ENCODE data around the gene NADSYN1.

Gene NADSYN1

DNA sequence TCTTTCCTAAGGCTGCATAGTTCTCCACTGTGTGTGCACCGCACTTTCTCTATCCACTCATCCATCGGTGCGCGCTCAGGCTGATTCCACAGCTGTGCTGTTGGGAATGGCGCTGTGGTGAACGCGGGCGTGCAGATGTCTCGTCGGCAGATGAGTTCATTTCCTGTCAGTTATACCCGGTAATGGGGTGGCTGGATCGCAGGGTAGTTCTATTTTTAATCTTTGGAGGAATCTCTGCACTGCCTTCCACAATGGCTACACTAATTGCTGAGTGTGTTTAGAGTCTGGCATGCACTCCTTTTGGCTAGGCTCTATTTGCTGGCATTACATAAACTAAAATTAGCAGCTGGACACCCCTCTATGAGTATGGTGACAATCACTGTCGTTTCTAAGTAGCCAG, 46.1 kb downstream of the NADSYN1 start:
- TF ChIP-seq, protein P1, sequence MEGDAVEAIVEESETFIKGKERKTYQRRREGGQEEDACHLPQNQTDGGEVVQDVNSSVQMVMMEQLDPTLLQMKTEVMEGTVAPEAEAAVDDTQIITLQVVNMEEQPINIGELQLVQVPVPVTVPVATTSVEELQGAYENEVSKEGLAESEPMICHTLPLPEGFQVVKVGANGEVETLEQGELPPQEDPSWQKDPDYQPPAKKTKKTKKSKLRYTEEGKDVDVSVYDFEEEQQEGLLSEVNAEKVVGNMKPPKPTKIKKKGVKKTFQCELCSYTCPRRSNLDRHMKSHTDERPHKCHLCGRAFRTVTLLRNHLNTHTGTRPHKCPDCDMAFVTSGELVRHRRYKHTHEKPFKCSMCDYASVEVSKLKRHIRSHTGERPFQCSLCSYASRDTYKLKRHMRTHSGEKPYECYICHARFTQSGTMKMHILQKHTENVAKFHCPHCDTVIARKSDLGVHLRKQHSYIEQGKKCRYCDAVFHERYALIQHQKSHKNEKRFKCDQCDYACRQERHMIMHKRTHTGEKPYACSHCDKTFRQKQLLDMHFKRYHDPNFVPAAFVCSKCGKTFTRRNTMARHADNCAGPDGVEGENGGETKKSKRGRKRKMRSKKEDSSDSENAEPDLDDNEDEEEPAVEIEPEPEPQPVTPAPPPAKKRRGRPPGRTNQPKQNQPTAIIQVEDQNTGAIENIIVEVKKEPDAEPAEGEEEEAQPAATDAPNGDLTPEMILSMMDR (IDR thresholded peaks at IDR 0.05; ENCODE audit: borderline replicate concordance, extremely low read depth, low read length, poor library complexity, severe bottlenecking), result no peak
- no peak for TF ChIP-seq EZH2 (IDR thresholded peaks at IDR 0.05; ENCODE audit: borderline replicate concordance, low read depth, low read length, severe bottlenecking)
- DNase-seq, result peak; percentile 27
- H3K4me3 ChIP-seq (ENCODE audit: low read depth in 1 of 2, low read length in 2 of 2), result no peak overlapping the region
- H3K4me2 ChIP-seq (ENCODE audit: insufficient read depth, low read length), result no peak overlapping the region
- H3K79me2 ChIP-seq (ENCODE audit: insufficient read depth, low read length), result no peaks in the 10 kb centered on the region
- no peaks in the 10 kb centered on the region for H4K20me1 ChIP-seq (ENCODE audit: insufficient read depth, low read length)
- ATAC-seq (ENCODE audit: insufficient read depth, low read depth), result peak; percentile 40; the same call in 1 of the 3 replicates
- H3K9ac ChIP-seq (ENCODE audit: low read depth, low read length), result no peak overlapping the region
- H3K4me1 ChIP-seq (ENCODE audit: insufficient read depth, low read length), result no peaks in the 10 kb centered on the region; the same call in 1 of the 2 replicates
- no peak overlapping the region for H2AFZ ChIP-seq (ENCODE audit: low read depth, low read length)
- H3K27ac ChIP-seq (ENCODE audit: low read length), result peak overlapping the region; percentile 46
- H3K27me3 ChIP-seq (ENCODE audit: insufficient read depth, low read length, poor library complexity), result no peaks in the 10 kb centered on the region
- H3K36me3 ChIP-seq (ENCODE audit: insufficient read depth, low read length), result peaks cover 77% of the 10 kb centered on the region
- H3K9me3 ChIP-seq (ENCODE audit: insufficient read depth, low read length, severe bottlenecking), result no peaks in the 10 kb centered on the region

DNA sequence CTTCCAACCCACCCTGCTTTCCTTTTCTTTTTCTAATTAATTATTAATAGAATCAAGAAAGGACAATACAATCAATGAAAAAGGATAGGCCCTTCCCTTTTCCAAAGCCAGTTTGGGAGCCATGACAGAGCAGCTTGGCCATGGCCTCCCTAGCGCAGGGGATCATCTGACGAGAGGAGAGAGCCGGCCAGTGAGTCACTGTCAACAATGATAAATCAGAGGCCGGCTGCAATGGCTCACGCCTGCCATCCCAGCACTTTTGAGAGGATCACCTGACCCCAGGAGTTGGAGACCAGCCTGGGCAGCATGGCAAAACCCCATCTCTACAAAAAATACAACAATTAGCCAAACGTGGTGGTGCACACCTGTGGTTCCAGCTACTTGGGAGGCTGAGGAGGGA, 46.5 kb downstream of the NADSYN1 start:
- Histone ChIP-seq H3K4me3 (ENCODE audit: low read depth in 1 of 2, low read length in 2 of 2) (no peak overlapping the region), H3K4me2 (ENCODE audit: insufficient read depth, low read length) (no peak overlapping the region), H4K20me1 (ENCODE audit: insufficient read depth, low read length) (no peaks in the 10 kb centered on the region), H3K9ac (ENCODE audit: low read depth, low read length) (no peak overlapping the region), H3K27me3 (ENCODE audit: insufficient read depth, low read length, poor library complexity) (no peaks in the 10 kb centered on the region), H3K4me1 (ENCODE audit: insufficient read depth, low read length) (no peaks in the 10 kb centered on the region; the same call in 1 of the 2 replicates), H2AFZ (ENCODE audit: low read depth, low read length) (no peak overlapping the region), H3K27ac (ENCODE audit: low read length) (no peak overlapping the region), H3K79me2 (ENCODE audit: insufficient read depth, low read length) (no peaks in the 10 kb centered on the region), H3K9me3 (ENCODE audit: insufficient read depth, low read length, severe bottlenecking) (no peaks in the 10 kb centered on the region), H3K36me3 (ENCODE audit: insufficient read depth, low read length) (peaks cover 75% of the 10 kb centered on the region)
- ATAC-seq (ENCODE audit: insufficient read depth, low read depth) (no peak), DNase-seq (peak; percentile 0)
- TF ChIP-seq EZH2 (IDR thresholded peaks at IDR 0.05; ENCODE audit: borderline replicate concordance, low read depth, low read length, severe bottlenecking), result no peak

DNA sequence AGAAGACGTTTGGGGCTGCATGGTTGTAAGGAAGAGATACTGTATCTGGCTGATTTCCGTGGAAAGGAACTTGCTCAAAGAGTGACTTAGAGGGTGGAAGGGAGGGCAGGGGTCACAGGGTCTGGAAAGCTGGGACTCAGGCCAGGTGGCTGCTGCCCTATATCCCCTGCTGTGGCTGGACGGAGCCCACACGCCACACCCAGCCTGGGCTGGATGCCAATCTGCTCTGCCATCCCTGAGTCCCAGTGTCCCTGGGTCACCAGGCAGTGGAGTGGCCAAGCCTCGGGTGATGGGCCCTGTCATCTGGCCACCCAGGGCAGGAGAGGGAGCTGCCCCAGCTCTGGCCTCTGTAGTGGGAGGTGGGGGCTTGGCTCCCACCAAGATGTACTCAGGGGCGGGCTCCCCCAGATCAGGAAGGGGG, 47.6 kb downstream of the NADSYN1 start:
- H3K27me3 ChIP-seq (ENCODE audit: insufficient read depth, low read length, poor library complexity), result no peaks in the 10 kb centered on the region
- no peaks in the 10 kb centered on the region for H3K79me2 ChIP-seq (ENCODE audit: insufficient read depth, low read length)
- H3K4me1 ChIP-seq (ENCODE audit: insufficient read depth, low read length), result no peaks in the 10 kb centered on the region; the same call in 1 of the 2 replicates
- no peak overlapping the region for H3K9ac ChIP-seq (ENCODE audit: low read depth, low read length)
- no peak overlapping the region for H3K4me2 ChIP-seq (ENCODE audit: insufficient read depth, low read length)
- H3K4me3 ChIP-seq (ENCODE audit: low read depth in 1 of 2, low read length in 2 of 2), result no peak overlapping the region
- no peak for TF ChIP-seq EZH2 (IDR thresholded peaks at IDR 0.05; ENCODE audit: borderline replicate concordance, low read depth, low read length, severe bottlenecking)
- TF ChIP-seq, protein P1 (IDR thresholded peaks at IDR 0.05; ENCODE audit: borderline replicate concordance, extremely low read depth, low read length, poor library complexity, severe bottlenecking), result no peak
- H4K20me1 ChIP-seq (ENCODE audit: insufficient read depth, low read length), result no peaks in the 10 kb centered on the region
- DNase-seq (no peak), ATAC-seq (ENCODE audit: insufficient read depth, low read depth) (no peak)
- no peaks in the 10 kb centered on the region for H3K9me3 ChIP-seq (ENCODE audit: insufficient read depth, low read length, severe bottlenecking)
- H2AFZ ChIP-seq (ENCODE audit: low read depth, low read length), result no peak overlapping the region
- no peak overlapping the region for H3K27ac ChIP-seq (ENCODE audit: low read length)
- H3K36me3 ChIP-seq (ENCODE audit: insufficient read depth, low read length), result peaks cover 68% of the 10 kb centered on the region

DNA sequence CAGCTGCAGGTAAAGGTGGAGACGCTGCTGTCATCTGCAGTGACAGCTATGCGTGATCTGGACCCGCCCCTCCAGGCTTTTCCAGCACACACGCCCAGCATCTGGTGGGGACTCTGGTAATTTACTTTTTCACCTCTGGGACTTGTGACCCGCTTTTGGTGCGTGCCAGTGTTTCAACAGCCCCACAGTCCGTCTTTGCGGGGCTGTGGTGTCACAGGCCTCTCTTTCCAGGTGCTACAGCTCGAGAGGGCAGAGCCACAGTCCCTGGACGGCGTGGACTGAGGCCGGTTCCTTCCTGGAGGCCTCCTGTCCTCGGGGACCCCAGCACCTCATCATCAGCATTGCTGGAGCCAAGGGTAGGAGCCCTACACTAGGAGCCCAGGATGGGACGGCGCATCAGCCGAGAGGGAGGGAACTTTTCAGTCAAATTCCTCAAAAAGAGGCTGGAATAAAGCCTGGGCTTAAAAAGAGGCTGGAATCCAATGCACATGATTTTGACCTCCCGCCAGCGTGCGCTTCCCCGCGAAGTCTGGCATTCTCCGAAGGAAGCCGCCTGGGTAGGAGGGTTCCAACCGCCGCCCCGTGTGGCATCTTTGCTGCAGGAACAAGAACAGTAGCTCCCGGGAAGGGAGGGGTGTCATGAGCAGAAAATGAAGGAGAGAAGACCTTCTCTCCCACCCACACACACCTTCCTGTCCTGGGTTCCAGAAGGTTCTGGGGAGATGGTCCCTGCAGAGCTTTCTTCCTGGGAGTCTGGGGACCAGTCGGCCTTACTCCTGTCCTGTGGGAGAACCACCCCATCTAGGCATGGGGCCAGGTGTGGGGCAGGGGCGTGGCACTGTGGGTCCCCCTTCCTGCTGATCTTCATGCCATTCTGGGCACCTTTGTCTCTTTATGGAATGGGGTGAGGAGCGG, 48.3 kb downstream of the NADSYN1 start:
- TF ChIP-seq EZH2 (IDR thresholded peaks at IDR 0.05; ENCODE audit: borderline replicate concordance, low read depth, low read length, severe bottlenecking), result no peak
- TF ChIP-seq, protein P1 (IDR thresholded peaks at IDR 0.05; ENCODE audit: borderline replicate concordance, extremely low read depth, low read length, poor library complexity, severe bottlenecking), result no peak
- no peak for ATAC-seq (ENCODE audit: insufficient read depth, low read depth)
- no peak overlapping the region for H3K4me2 ChIP-seq (ENCODE audit: insufficient read depth, low read length)

More for the DNA sequence above, 48.3 kb downstream of the NADSYN1 start:
- no peaks in the 10 kb centered on the region for H4K20me1 ChIP-seq (ENCODE audit: insufficient read depth, low read length)
- peak; percentile 1 for DNase-seq
- no peak overlapping the region for H2AFZ ChIP-seq (ENCODE audit: low read depth, low read length)
- H3K9me3 ChIP-seq (ENCODE audit: insufficient read depth, low read length, severe bottlenecking), result no peaks in the 10 kb centered on the region
- H3K9ac ChIP-seq (ENCODE audit: low read depth, low read length), result no peak overlapping the region
- H3K4me1 ChIP-seq (ENCODE audit: insufficient read depth, low read length), result no peaks in the 10 kb centered on the region; the same call in 1 of the 2 replicates
- no peaks in the 10 kb centered on the region for H3K79me2 ChIP-seq (ENCODE audit: insufficient read depth, low read length)
- H3K27me3 ChIP-seq (ENCODE audit: insufficient read depth, low read length, poor library complexity), result no peaks in the 10 kb centered on the region
- H3K27ac ChIP-seq (ENCODE audit: low read length), result no peak overlapping the region
- no peak overlapping the region for H3K4me3 ChIP-seq (ENCODE audit: low read depth in 1 of 2, low read length in 2 of 2)
- peaks cover 64% of the 10 kb centered on the region for H3K36me3 ChIP-seq (ENCODE audit: insufficient read depth, low read length)

Measured in DND-41 (cell line).